HG03064 (cell line): ENCODE measurements around the gene FBXO27.
"Not testable (repeated sequence)": the region's sequence is repeated elsewhere in the genome, so short reads cannot be mapped to it uniquely, and the experiment has no call there.

Experiments used
- ATAC-seq: cut with Tn5 transposase; IDR thresholded peaks from one replicate; pipeline ENCODE4 v1.9.1; 2021; ENCODE audit warnings: low read depth; ENCODE audit not compliant: unreplicated experiment

FBXO27 gene

GRCh38 chr19:38989614-38990013 lies 42.7 kb downstream of the FBXO27 start:
- not testable (repeated sequence) for ATAC-seq

GRCh38 chr19:38989066-38989605 lies 43.2 kb downstream of the FBXO27 start:
- no peak for ATAC-seq

GRCh38 chr19:38988627-38989026 lies 43.7 kb downstream of the FBXO27 start:
- ATAC-seq = not testable (repeated sequence)

- not testable (repeated sequence) for ATAC-seq
Observed at GRCh38 chr19:38987745-38988144, 44.6 kb downstream of the FBXO27 start.

GRCh38 chr19:38985262-38985661 lies 47.1 kb downstream of the FBXO27 start:
- no peak for ATAC-seq

- ATAC-seq = no peak
Observed at GRCh38 chr19:38980583-38981374, 51.6 kb downstream of the FBXO27 start.

GRCh38 chr19:38979812-38980211 lies 52.5 kb downstream of the FBXO27 start:
- no peak for ATAC-seq

GRCh38 chr19:38978326-38978689 lies 54.0 kb downstream of the FBXO27 start:
- ATAC-seq = no peak

GRCh38 chr19:38977445-38978325 lies 54.7 kb downstream of the FBXO27 start:
- ATAC-seq = no peak

- no peak for ATAC-seq
Observed at GRCh38 chr19:38975861-38976271, 56.5 kb downstream of the FBXO27 start.

GRCh38 chr19:38975214-38975860 lies 57.0 kb downstream of the FBXO27 start, which contains the start of gene FBXO17:
FBXO17 (minus strand) TSS chr19:38975742; CDS start chr19:38950319, 25,423 bp downstream.
- ATAC-seq = no peak

- ATAC-seq = no peak
Observed at GRCh38 chr19:38974624-38975213, 57.6 kb downstream of the FBXO27 start.
